KOPT-K1 (cell line): ENCODE data around the gene SLC25A15.
A peak's percentile ranks its signal among the peaks of the same experiment; 100 is the strongest.

Source experiments
- H3K27ac ChIP-seq: fragments of 200-600 bp; sonication (generic); 2 replicates; pipeline ENCODE4 v1.5.1; 2016; ENCODE audit warnings: antibody characterized with exemption, mild to moderate bottlenecking, low read depth, low read length; ENCODE audit not compliant: poor library complexity, severe bottlenecking
- H3K36me3 ChIP-seq: fragments of 200-600 bp; sonication (generic); 2 replicates; pipeline ENCODE4 v1.5.1; 2017; ENCODE audit warnings: antibody characterized with exemption, mild to moderate bottlenecking, low read length, moderate library complexity; ENCODE audit not compliant: insufficient read depth
- H3K9me3 ChIP-seq: fragments of 200-600 bp; sonication (generic); 2 replicates; pipeline ENCODE4 v1.5.1; 2017; ENCODE audit warnings: antibody characterized with exemption, low read length, mild to moderate bottlenecking; ENCODE audit not compliant: insufficient read depth, poor library complexity, severe bottlenecking

SLC25A15 gene

DNA sequence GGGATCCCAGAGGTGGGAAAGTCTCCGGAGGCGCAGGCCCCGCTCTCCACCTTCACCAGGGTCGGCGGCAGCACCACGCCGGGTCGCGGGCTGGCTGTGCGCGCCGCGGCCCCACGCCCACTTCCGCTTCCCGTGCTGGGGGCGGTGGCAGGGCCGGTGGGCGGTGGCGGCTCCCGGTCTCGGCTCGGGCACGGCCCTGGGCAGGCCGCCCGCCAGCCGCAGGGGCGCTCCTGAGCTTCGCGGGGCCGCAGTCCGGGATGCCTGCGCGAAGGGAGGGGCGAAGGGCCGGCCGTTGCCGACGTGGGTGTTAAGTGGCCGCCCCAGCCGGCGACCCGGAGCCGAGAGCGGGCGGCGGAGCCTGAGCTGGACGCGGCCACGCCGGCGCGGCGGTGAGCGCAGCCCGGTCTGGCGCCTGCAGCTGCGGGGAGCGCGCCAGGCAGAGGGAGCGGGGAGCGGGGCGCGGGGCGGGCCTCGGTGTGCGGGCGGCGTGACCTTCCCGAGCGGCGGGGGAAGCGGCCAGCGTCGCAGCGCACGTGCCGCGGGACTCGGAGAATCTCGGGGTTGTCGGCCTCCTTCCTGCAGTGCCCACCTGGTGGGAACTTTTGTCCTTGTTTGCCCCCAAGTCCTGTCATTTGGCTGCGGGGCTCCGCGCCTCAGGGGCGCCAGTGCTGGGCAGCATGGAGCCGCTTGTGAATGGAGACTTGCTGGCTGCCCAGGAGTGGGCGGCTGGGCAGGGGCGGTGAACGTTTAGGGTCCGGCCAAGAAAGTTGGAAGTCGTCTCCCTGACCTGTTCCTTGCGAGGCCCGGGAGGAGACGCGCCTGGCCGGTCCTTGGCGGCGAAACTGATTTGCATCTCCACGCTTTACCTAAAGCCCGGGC, at the start of gene SLC25A15:
Gene SLC25A15, plus strand, starts transcription at position 337 of the 879 bp plus-strand sequence. CDS start 3,616 bp downstream, outside the sequence.
- Histone ChIP-seq H3K9me3 (no peaks in the 10 kb centered on the region), H3K36me3 (peaks cover 14% of the 10 kb centered on the region; the same call in 1 of the 2 replicates), H3K27ac (peak within 1 kb of the TSS; percentile 71)

DNA sequence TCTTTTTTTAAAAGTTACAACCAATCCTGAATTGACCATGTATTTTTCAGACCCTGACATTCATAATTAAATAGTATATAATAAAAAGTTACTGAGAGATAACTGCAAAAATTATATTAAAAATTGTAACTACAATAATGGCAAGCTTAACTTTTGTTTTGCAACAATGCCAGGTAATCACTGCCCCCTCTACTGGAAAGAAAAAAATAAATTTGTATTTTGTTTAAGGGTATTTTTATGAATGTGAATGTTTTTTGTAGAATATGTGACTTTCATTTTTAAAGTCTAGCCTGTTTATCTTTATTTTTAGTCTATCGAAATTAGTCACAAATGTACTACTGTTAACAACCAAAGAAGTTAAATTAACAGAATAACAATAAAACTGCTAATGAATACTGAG, 40.1 kb upstream of the SLC25A15 start:
- Histone ChIP-seq H3K9me3 (no peaks in the 10 kb centered on the region), H3K27ac (no peak overlapping the region), H3K36me3 (peaks cover 79% of the 10 kb centered on the region)

DNA sequence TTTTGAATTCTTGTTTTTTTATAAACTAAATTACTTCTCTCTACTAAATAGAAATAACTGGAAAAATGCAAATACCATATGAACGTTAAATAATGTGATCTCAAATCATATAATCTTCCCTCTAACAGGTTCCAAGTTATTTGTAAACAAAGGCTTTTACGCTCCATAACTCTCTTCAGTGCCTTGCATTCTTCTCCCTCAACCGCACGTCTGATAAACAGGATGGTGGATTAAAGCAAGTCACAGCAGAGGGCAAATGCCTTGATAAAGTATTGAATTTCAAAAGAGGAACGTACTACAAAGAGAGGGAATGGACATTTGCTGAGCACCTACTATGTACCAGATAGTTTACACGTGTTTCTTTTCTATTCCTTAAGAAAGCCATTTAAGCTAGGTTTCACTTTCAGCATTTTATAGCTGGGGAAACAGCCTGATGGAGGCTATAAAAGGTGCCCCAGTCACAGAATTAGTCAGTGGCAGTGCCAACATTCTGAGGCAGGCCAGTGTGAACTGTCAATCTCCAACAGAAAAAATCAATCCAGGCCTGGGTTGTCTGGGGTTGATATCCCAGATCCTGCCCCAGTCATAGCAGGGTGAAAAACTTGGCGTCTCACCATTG, 34.2 kb upstream of the SLC25A15 start:
- Histone ChIP-seq H3K9me3 (no peaks in the 10 kb centered on the region), H3K36me3 (peaks cover 90% of the 10 kb centered on the region), H3K27ac (no peak overlapping the region)

DNA sequence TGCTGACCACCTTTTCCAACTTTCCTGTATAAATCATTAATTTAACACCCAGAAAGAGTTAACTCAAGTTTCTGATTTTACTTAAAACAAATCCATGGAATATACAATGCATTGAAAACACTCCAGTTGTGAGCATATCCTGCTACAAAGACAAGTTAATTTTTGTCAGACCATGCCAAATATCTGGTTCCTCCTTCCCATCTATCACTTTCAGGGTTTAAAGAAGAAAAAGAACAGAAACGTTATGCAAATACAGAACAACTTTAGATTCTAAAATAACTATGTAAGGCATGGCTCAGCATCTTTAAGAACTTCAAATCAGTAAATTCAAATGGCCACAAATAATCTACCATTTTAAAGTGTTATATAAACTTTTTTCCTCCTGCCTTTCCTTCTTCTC, 33.4 kb upstream of the SLC25A15 start:
- Histone ChIP-seq H3K9me3 (no peaks in the 10 kb centered on the region), H3K27ac (no peak overlapping the region), H3K36me3 (peaks cover 92% of the 10 kb centered on the region)

DNA sequence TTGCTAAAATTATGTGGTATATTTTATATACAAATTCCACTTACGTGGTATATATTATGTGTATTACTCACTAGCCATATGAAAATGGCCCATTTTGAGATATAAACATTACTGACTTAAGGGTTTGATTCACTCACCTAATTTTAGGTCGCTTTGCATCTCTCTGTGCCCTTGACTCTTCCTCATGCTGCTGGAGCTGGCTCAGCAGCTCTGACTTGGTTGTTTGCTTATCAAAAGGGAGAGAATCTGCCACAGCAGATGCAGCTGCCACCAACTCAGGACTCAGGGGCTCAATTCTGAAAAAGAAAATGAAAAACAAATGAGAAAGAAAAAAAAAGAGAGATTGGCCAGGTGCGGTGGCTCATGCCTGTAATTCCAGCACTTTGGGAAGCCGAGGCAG, 30.6 kb upstream of the SLC25A15 start:
- Histone ChIP-seq H3K36me3 (peaks cover 83% of the 10 kb centered on the region), H3K9me3 (no peaks in the 10 kb centered on the region), H3K27ac (no peak overlapping the region)

DNA sequence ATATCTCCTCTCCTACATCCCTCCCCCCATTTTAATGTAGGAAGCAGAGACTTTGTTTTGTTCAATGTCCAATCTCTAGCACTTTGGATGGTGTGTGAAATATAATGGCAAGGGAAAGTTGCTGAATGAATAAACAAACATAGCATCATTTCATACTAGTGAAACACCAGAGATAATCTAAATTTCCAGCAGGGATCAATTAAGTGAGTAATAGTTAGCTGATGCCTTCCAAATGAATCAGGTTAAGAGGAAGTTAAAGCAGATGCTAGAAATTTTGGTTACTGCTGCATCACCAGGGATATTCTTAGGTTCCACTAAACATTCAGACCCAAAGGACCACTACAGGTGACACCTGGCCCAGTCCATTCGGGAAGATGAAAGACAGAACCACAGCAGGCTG, 26.6 kb upstream of the SLC25A15 start:
- peak overlapping the region; percentile 52 for H3K27ac ChIP-seq
- peaks cover 69% of the 10 kb centered on the region for H3K36me3 ChIP-seq
- H3K9me3 ChIP-seq: no peaks in the 10 kb centered on the region

DNA sequence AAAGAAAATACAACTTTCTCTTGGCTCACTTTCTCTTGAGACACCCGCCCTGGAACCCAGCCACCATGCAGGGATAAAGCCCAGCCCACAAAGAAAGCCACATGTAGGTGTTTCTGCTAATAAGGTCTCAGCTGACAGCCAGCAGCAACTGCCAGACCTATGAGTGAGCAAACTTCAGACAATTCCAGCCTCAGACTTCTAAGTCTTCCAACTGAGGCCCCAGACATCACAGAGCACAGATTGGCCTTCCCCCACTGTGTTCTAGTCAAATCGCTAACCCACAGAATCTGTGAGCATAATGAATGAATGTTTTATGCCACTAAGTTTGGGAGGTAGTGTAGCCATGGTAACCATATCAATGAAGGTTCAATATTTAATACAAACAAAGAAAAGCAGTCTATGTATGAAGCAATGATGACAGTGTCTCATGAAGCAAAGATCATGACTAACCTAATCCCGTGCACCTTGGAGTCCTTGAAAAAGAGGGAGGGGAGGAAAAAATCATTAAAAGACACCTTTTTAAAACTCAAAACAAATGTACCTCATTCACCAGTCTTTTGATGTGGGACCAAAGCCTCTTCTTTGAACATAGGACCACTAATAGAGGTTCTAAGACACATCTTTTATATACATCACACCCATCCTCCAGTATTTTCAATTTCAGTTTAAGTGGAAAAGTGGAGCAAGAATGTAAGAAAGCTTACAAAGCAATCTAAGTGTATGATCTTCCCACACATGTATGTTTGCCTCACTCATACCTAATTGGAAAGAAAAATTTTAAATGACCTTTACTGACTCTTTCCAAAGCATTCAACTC, 24.6 kb upstream of the SLC25A15 start:
- Histone ChIP-seq H3K36me3 (peaks cover 54% of the 10 kb centered on the region), H3K9me3 (no peaks in the 10 kb centered on the region), H3K27ac (peak overlapping the region; percentile 52)

DNA sequence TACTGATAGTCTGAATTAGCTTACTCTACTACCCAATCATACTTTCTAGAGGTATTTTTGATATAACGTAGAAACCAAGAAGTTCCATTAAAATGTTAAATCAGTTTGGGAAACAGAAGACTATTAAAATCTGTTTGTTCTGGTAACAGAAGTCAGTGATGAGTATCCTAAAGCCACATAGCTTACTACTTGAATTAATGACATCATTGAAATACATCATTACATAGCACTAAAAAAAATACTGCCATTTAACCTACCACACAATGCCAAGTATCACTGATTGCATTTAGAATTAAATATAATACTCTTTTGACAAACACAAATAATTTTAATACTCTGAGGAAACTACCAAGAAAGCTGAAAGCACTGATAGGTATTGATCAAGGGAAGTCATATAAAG, 23.8 kb upstream of the SLC25A15 start:
- H3K27ac ChIP-seq: no peak overlapping the region
- peaks cover 47% of the 10 kb centered on the region for H3K36me3 ChIP-seq
- H3K9me3 ChIP-seq: no peaks in the 10 kb centered on the region

DNA sequence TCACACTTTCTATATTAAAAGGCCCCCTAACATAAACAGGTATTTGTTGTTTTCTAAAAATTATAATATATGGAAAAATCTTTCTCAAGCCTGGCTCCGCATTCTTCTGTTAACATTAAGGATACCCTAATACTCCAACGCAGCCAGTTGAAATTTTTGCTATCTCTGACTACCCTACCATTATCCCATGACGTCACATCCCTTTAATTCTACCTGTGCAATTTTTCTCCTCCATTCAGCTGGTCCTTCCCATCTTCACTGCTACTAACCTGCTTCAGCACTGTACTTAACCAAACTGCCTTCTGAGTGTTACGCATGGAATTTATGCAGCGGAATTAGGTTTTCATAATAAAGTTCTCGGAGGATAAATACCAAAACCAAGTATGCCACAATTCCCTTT, 19.4 kb upstream of the SLC25A15 start:
- Histone ChIP-seq H3K9me3 (no peaks in the 10 kb centered on the region), H3K36me3 (peaks cover 22% of the 10 kb centered on the region), H3K27ac (peak overlapping the region; percentile 86)

DNA sequence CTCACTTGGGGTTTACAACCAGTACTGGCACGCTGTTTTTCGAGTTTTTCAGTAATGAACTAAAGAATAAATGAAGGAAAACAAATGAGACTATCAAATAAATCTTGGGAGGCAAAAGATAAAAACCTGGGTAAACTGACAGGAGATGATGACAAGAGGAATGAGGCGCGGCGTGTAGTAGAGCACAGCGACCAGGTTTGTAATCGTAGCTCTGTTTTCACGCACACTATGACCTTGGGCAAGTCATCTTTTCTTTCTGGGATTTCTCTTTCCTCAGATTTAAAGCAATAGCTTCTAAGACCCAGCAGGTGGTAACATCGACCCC, 18.8 kb upstream of the SLC25A15 start:
- Histone ChIP-seq H3K36me3 (peaks cover 20% of the 10 kb centered on the region), H3K27ac (peak overlapping the region; percentile 86), H3K9me3 (no peaks in the 10 kb centered on the region)

DNA sequence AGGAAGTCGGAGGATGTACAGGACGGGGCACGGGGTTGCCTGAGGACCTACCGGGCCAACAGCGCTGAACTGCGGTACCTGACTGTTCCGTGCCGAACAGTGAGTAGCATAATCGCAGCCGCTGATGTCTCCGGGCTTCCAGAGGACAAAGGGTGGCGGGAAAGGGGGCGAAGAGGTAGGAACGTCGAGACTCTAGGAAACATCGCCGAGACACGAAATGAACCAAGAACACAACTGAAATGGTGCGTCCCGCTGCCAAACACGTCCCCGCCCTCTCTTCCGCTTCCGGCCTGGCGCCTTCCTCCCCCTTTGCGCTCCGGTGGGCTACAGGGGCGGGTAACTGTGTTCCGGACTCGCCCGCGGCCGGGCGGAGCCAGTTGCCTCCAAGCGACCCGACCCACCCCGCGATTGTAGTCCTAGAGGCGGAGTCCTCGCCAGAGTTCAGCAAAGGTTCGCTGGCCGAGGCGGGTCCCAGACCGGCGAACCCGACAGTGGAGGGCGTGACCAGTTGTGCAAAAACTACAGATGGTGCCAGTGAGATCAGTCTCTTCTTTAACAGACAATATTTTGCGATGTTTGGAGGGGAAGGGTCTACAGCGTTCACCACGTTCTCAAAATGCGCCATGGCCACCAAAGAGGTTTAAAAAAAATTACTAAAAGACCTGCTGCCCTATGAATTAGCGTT, 18.3 kb upstream of the SLC25A15 start, which contains the start of gene MRPS31:
Gene MRPS31, minus strand, starts transcription at position 257 of the 685 bp plus-strand sequence. Its CDS starts 54 bp downstream, at position 203.
- H3K9me3 ChIP-seq: no peaks in the 10 kb centered on the region
- H3K36me3 ChIP-seq: peaks cover 15% of the 10 kb centered on the region
- peak within 1 kb of the TSS; percentile 86 for H3K27ac ChIP-seq

DNA sequence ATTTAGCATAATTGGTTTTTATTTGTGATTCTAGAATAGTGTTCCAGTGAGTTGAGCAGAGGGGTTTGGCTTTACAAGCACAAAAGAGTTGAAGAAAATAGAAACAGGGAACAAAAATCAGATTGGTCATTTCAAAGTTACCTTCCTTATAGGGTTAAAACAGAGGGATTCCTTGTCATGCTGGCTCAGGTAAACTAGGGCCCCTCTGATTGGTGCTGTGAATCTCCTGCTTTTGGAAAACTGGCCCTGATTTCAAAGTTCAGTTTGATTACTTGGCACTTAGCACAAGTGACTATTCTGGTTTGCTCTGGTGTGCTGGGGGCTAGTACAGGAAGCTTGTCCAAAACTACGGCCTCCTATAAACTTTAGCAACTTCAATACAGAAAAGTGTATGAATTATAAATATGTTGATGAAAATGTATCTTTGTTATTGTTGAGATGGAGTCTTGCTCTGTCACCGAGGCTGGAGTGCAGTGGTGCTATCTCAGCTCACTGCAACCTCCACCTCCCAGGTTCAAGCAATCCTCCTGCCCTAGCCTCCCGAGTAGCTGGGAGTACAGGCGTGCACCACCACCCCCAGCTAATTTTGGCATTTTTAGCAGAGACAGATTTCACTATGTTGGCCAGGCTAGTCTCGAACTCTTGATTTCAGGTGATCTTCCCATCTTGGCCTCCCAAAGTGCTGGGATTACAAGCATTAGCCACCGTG, 16.5 kb upstream of the SLC25A15 start:
- H3K36me3 ChIP-seq: no peaks in the 10 kb centered on the region
- H3K9me3 ChIP-seq: no peaks in the 10 kb centered on the region
- H3K27ac ChIP-seq: no peak overlapping the region

DNA sequence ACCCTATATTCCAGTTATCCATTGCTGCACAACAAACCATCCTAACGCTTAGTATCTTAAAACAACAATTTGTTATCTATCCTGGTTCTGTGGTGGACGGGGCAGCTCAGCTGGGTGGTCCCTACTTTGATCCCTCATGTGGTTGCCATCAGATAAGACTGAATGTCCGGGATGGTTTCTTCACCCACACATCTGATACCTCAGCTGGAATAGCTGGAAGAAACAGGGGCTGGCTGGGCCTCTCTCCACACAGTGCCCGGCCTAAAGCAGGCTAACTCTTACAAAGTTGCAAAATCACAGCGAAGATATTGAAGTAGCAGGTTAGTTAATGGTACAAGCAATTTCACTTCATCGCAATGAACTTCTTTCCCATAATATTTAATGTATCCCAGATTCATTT, 14.7 kb upstream of the SLC25A15 start:
- Histone ChIP-seq H3K9me3 (no peaks in the 10 kb centered on the region), H3K36me3 (no peaks in the 10 kb centered on the region), H3K27ac (no peak overlapping the region)

DNA sequence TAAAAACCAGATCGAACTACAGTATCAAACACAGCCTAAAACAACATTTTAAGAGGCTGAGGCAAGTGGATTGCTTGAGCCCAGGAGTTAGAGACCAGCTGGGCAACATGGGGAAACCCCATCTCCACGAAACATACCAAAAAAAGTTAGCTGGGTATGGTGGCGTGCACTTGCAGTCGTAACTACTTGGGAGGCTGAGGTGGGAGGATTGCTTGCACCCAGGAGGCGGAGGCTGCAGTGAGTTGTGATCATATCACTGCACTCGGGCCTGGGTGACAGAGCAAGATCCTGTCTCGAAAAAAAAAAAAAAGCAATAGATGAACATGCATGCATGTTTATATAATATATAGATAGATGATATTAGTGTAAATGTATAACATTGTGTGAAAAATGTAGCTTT, 13.2 kb upstream of the SLC25A15 start:
- Histone ChIP-seq H3K9me3 (no peaks in the 10 kb centered on the region), H3K36me3 (no peaks in the 10 kb centered on the region), H3K27ac (peak overlapping the region; percentile 67)
